GM19467 (cell line): Measurements from ENCODE around the gene EMILIN2.

Experiments
- ATAC-seq: cut with Tn5 transposase; IDR thresholded peaks from one replicate; pipeline ENCODE4 v1.9.1; 2021; ENCODE audit warnings: mild to moderate bottlenecking, moderate library complexity; ENCODE audit not compliant: unreplicated experiment

Gene EMILIN2

DNA sequence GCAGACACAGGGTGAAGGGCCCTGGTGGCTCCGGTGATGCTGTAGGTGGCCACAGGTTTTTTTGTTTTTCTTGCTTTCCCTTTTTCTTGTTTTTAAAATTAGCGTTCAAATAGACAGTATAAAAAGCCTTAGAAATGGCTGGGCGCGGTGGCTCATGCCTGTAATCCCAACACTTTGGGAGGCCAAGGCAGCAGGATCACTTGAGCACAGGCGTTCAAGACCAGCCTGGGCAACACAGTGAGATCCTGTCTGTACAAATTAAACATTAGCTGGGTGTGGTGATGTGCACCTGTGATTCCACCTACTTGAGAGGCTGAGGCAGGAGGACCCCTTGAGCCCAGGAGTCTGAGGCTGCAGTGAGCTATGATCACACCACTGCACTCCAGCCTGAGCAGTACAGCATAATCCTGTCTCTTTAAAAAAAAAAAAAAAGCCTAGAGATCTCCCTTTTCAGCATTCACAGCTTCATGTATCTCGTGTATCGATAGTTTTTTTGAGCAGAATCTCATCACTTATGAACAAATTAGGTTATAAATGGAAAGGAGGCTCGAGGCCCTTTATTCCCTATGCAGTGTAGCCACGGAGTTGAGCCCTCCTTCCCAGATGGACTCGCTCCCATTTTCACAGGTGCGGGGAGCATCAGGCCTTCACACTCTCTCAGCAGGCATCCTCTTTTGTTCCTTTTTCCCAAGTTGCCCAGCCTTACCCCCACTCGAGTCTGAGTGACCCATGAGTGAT lies 50.8 kb downstream of the EMILIN2 start:
- ATAC-seq: no peak

DNA sequence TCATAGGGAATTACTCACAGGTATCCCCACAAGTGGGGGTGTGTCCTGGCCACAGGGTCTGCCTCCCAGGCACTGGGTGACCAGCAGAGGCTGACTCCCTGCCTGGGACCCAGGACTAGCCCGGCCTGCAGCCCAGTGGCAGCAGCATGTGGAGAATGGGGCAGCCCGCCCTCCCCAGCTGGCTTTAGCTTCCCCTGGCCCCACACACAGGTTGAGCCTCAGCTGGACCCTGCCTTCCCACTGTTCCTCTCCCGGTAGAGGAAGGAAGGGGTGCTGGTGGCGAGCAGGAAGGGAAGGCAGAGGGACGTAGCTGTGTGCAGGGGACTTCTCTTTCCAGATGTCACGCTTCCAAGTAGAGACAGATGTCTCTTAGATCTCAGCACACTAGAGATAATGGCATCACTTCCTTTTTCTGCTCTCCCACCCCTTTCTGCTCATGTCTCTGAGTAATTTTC lies 51.4 kb downstream of the EMILIN2 start:
- ATAC-seq: no peak

DNA sequence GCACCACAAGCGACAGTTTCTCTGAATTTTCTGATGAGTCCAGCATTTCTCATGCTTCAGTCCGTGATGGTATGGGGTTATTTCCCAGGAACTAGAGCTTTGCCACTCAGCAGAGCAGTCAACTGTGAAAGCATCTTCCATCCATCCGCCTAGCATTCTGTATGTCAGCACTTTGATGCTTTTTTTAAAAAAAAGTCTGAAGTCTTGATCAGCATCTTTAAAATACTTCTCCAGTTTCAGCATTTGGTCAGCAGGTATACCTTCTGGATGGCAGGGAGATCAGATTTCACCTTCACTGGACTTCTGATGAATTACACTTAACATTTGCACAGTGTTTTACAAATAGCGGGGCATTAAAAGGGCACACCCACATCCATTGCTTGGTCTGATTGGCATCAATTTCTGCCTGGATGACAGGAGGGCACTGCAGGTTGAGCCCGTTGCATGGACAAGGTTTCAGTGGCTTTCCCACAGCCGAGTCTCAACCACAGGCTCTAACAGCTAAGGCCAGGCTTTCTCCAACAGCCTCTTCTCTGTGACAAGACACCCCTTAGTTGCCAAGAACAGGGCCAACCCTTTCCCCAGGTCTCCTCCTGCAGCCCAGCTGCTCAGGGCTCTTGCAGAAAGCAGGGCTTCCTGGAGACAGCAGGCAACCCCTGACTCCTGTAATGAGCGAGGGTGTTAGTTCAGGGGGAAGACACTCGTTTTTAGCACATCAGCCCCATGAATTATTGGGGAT lies 54.0 kb downstream of the EMILIN2 start:
- no peak for ATAC-seq

DNA sequence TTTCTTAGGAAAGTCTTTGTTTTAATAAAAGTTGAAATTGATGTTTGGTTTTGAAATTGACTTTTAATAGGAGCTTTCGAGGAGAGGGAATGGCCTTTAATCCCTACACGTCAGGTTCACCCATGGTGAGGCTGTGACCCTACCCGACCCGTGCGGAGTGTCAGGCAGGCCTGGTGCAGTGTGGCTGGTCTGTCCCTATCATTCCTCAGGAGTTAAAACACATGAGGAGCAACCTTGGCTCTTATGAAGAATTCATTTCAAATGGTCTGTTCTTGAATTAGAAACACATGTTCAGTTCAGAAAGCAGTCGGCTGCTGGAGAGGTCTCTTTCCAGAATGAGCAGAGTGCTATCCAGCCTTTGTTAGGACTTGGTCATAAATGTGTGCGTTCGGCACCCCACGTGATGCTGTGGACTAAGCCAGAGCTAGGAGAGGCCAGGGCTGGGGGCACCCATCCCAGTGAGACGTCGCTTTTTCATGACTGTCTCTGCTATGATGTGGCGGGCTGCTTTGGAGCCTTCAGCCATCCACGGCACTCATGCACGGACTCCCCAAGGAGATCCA lies 54.7 kb downstream of the EMILIN2 start:
- ATAC-seq: no peak

- no peak for ATAC-seq
These were observed 55.5 kb downstream of the EMILIN2 start for GRCh38 chr18:2902327-2902726.

- no peak for ATAC-seq
These were observed 56.2 kb downstream of the EMILIN2 start for GRCh38 chr18:2903006-2903405.

DNA sequence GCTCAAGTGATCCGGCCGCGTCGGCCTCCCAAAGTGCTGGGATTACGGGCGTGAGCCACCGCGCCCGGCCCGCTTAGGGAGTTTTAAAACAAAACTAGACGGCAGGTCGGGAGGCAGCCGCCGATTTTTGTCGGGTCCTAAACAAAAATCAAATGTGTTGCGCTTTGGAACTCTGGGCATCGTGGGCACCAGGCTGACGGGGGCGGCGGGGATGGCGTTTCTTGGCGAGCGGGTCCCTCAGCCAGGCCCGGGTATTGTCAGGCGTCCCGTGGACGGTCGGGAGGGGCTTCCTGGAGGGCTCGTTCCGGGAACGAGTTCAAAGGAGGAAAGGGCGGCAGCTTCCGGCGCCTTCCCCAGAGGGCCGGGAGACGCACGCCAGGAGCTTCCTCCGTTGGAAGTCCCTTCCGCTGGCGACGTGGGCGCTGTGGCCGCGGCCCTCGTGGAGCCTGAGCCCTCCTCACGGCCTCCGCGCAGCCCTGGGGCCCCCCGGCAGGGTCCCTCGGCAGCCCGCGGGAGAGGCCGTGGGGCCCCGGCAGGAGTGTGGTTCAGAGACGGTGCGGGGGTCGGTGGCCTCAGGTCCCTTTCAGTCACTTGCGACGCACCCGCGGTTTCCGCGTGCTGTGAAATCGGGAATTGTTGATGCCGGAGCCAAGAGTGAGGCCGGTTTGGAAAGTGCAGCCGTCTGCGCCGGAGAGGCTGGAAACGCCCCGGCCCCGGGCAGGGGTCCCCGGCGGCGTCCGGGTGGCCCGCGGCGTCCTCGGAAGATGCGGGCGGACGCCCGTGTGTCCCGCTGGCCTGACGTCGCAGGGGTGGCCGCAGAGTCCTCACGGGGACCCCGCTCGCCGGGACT lies 59.3 kb downstream of the EMILIN2 start:
- peak; percentile 7 for ATAC-seq

DNA sequence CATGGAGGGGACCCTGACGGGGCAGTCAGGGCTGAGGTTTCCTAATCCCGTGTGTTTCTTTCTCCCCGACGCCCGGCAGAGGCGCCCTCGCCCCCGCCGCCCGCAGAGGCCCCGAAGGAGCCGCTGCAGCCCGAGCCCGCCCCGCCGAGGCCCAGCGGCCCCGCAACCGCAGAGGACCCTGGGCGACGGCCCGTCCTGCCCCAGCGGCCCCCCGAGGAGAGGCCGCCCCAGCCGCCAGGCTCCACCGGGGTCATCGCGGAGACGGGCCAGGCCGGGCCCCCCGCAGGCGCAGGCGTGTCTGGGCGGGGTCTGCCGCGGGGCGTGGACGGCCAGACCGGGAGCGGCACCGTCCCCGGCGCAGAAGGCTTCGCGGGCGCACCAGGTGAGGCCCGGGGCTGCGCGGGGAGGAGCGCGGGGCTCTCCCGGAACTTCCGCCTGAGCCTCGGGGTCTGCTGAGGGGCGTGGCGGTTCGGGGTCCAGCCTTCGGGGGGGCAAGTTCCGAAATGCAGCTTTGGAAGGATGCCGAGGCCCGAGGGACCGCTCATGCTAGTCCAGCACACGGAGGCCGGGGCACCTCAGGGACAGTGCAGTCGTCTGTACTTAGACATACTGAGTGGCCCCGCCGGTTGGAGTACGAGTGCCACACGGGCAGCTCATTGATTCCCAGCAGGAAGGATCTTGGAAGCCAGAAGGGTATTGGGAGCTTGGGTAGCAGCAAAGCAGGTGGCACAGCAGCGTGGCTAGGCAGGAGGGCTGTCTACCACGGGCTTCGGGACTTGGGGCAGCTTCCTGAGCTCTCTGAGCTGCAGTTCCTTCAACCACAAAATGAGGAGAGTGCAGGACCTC lies 60.1 kb downstream of the EMILIN2 start:
- ATAC-seq: peak; percentile 49

GRCh38 chr18:2907550-2908135 lies 60.8 kb downstream of the EMILIN2 start:
- no peak for ATAC-seq

DNA sequence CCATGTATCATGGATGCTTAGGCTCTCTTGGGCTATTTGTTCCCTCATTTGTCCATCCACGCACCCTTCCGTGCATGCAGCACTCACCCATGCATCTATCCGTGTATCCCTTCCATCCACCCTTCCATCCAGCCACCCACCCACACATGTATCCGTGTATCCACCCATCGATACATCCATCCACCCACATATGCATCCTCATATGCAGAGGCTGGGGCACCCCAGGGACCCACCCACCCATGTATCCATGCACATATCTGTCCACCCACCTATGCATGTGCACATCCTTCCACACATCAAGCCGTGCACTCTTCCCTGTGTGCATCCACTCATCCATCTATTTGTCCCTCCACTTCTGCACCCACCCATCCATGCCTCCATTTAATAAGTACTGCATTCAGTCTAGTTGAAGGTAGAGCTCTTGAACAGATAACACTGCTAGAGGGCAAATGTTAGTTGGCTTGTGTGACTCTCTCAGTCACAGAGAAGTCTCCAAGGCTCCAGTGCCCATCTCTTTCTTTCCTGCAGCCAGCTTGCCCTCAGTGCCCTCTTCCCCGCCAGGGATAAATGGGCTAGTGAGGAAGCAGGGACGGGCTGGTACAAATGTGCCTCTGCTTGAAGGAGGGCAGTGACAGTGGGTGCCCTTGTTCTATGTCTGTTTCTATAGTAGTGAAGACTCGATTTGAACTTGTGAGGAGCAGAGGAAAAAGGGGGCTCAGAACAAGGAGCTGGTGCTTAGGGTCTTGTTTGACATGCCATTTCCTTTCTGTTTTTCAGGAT lies 61.5 kb downstream of the EMILIN2 start:
- ATAC-seq: no peak

- no peak for ATAC-seq
These were observed 62.1 kb downstream of the EMILIN2 start for GRCh38 chr18:2908946-2909335.

- no peak for ATAC-seq
These were observed 62.8 kb downstream of the EMILIN2 start for GRCh38 chr18:2909431-2910140.

- ATAC-seq: no peak
These were observed 63.5 kb downstream of the EMILIN2 start for GRCh38 chr18:2910261-2910660.

- ATAC-seq: no peak
These were observed 64.1 kb downstream of the EMILIN2 start for GRCh38 chr18:2910751-2911425.

GRCh38 chr18:2911533-2911932 lies 64.7 kb downstream of the EMILIN2 start:
- ATAC-seq: no peak

GRCh38 chr18:2912357-2913299 lies 65.8 kb downstream of the EMILIN2 start:
- ATAC-seq: no peak
